ENCODE measurements around the gene SCG5. TPM values are rescaled to one million over a fixed set of nuclear protein-coding genes. Genes with fewer than 3 reads are reported as not detected.

The SCG5 gene
- total RNA-seq, 1 donor from 2014 or later = not detected

DNA sequence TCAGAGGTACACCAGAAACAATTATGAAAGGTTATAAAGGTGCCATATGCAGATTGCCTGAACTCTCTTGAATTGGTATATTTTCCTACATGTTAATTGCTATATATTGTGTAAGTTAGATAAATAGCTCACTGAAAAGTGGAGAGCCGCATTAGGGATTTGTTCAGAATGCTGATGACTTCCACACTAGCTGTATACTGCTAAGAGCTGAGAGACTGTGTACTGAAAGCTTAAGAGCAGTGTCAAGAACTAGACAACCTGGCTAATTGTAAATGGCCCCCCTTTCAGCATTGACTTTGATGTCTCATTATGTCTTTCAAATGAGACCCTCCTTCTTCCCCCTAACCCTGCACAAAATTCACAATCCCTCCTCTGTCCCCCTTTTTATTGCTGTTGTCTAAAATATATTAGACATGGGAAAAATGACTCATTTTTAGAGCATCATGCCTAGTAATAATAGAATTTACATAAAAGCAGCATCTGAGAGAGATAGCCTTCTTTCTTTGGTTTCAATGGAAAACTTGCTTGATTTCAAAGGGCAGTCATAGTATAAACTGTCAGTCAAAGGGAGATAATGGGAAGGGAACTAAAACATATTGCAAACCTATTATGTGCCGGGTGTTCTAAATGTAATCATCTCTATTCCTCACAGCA is 41.6 kb downstream of the SCG5 start:
- no peak for ATAC-seq
- DNase-seq (ENCODE audit: missing footprints) = no peak
- intact Hi-C loops (cut with DNase I) = no loop called here

DNA sequence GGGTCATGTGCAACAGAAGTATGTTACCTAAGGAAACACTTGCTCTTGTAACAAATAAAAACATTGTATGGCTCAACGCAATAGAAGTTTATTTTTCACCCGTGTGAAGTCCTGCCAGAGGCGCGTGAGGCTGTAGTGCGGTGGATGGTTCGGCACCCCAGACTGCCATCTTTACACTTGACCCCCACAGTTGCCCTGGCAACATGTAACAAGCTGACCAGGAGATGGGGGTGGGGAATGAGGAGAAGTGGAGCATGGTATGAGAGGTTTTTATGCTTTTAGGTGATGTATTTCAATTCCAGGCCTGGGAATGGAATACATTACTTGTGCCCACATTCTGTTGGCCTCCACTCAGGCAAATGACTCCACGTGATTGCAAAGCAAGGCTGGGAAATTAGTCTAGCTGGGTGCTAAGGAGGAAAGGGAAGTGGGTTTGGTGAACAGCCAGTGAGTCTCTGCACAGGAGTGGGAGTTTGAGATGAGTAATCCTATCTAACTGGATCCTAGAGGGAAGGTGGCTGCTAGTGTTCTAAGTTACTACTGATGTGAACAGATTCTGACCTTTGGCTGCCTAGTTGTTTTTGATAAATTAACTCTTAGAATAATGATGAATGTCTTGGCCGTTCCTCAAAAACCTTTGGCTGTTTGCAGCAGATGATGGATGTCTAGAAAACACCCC is 42.5 kb downstream of the SCG5 start:
- ATAC-seq = no peak
- intact Hi-C loops (cut with DNase I) = no loop called here

DNA sequence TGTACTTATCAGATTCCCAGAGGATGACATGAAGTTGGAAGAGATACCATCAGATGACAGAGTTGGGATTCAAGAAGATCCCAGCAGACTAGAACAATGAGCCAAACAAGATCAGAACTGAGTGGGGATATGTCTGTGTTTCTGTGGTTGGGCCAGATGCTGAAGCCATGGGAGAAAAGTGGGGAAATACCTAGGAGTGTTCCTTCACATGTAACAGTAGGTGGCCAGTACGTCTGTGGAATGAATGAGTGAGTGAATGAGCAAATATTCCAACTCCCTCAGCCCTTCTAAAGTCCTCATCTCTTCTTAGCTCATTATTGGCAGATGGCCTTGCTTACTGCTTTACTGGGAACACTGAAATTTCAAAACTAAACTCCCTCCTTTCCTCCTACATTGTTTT is 44.1 kb downstream of the SCG5 start:
- DNase-seq (ENCODE audit: missing footprints) (no peak), ATAC-seq (peak; percentile 23)
- intact Hi-C loops (cut with DNase I) = no loop called here

More for the DNA sequence above, 42.5 kb downstream of the SCG5 start:
- DNase-seq (ENCODE audit: missing footprints) = no peak

DNA sequence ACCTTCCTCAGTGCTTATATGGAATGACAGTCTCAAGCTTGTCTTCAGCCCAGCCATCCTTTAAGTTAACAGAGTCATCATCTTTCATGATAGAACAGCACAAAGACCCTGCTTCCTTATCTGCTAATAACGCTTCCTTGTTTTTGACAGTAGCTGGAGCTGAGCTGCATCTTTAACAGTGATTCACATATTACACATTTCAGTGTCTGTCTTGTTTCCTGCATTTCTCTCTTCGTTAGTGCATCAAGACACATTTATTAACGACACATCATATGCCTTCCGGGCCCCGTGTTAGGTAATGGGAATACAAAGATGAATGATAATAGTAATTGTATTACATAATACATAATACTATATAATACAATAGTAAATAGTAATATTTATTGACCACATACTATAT is 46.0 kb downstream of the SCG5 start:
- DNase-seq (ENCODE audit: missing footprints) (no peak), ATAC-seq (no peak)
- intact Hi-C loops (cut with DNase I) = no loop called here

- DNase-seq (ENCODE audit: missing footprints) (no peak), ATAC-seq (no peak)
- intact Hi-C loops (cut with DNase I) = no loop called here
Measured at GRCh38 chr15:32688151-32688639, 46.7 kb downstream of the SCG5 start.

DNA sequence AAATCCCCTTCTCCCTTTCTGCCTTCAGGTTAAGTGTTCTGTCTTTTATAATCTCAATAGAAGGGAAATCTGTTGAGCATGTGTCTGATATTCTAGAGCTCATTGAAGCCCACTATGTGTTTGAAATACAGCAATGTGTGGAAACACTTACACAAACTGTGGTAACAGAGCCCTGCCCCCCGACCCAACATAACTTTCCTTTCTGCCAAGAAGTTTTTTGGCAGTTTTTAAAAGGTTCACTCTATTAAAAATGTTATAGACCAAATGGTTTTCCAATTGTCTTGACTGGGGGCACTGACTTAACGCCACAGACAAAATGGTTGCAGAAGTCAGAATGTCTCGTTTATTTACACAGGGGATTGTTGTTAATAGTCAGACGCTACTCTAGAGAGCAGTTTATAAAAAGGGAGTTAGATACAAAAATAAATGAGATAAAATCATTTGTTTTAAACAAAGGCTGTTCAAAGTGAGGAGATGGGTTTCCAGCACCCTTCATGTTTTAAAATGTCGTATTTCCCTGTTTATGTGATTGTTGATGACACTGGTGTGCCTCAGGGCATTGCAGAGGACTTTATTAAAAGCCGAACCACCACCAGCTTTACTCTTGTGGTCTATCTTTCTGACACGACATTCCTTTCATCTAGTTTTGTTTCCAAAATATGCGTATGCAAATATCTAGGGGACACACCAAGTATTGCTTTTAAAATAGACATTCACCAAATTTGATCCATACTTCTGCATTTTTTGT is 49.6 kb downstream of the SCG5 start:
- intact Hi-C loops (cut with DNase I) = no loop called here
- DNase-seq (ENCODE audit: missing footprints) (no peak), ATAC-seq (no peak)

DNA sequence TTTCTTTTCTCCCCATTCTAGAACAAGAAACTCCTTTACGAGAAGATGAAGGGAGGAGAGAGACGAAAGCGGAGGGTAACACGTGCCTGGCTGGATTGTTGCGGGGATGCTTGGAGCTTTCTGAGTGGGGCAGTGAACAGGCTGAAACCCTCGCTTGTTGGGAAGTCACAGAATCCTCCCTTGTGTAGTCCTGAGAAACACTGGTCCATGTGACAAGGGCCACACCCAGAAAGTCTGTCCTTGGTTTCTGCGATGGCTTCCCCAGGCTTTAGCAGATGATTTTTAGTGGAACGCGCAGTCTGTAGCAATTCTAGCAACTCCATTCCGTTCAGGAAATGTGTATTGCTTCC is 50.2 kb downstream of the SCG5 start:
- intact Hi-C loops (cut with DNase I) = no loop called here
- no peak for DNase-seq (ENCODE audit: missing footprints)
- no peak for ATAC-seq

DNA sequence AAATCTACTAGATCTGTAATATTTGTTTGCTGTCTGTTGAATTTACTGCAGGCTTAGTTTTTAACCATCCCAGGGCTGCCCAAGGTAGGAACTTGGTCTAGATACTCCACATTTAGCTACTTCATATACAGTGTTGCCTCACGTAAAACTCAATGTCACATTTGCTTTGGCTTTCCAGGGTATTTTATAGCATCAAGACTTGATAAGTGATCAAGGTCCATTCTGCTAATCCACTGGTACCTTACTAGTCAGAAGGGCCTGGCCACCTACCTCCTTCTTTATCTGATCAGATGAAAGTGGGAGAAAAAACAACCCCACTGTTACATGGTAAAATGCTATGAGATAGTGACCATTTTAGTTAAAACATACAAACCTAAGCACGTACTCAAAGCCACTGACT is 50.8 kb downstream of the SCG5 start:
- ATAC-seq = no peak
- no peak for DNase-seq (ENCODE audit: missing footprints)
- intact Hi-C loops (cut with DNase I) = no loop called here

- no peak for ATAC-seq
- DNase-seq (ENCODE audit: missing footprints) = no peak
- intact Hi-C loops (cut with DNase I) = no loop called here
Measured at GRCh38 chr15:32694222-32694983, 52.9 kb downstream of the SCG5 start.

DNA sequence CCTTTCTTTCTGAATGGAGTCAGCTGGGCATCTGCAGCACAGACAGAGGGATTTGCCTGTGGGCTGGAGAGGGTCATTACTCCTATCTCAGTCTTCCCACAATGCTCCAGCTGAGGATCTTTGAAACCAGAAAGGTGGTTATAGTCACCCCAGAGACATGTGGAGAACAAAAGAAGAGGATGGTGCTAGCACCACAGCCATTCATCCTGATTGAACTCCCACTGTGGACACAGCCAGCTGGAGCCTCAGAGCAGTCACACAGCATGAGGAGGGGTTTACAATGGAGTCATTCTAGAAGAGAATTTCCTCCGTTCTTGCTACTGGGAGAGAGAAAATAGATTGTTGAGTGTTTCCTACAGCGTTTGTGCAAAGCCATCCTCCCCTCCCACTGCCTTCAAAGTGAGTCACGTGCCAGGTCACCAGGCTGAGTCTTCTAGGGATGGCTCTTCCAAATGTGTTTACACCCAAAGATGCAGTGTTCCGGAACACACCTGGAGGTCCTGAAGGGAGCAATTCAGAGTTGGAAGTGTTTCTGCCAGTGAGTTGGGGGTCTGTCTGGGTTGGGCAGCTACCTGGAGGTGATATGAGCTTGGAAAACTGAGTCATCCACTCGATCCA is 57.4 kb downstream of the SCG5 start:
- intact Hi-C loops (cut with DNase I) = no loop called here
- no peak for DNase-seq (ENCODE audit: missing footprints)
- ATAC-seq = no peak

DNA sequence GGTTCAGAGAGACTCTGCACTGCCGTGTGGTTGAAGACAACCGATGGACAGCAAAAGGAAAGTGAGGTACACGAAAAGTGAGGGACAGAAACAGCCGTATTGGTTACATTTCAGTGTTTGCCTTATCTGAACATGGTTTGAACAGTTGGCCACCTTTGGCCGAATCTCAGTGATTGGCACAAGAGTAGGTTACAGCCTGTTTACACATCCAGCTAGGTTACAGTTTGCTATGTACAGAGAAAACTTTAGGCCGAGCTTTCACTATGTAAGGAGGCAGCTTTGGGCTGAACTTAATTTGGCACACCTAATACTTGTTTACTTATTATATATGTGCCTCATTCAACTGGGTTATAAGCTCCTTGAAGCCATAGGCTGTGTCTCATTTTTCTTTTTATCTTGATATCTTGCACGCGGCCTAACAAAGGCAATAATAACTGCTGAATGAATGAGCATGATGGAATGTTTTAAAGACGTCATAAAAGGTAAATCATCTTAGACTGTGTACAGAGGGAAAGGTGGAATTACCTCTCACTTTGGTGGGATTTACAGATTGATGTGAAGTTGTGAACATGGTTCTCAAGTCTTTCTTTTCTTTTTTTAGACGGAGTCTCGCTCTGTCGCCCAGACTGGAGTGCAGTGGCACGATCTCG is 59.1 kb downstream of the SCG5 start:
- intact Hi-C loops (cut with DNase I) = no loop called here
- ATAC-seq (no peak), DNase-seq (ENCODE audit: missing footprints) (no peak)

GRCh38 chr15:32701863-32702262 is 60.4 kb downstream of the SCG5 start:
- intact Hi-C loops (cut with DNase I) = no loop called here
- DNase-seq (ENCODE audit: missing footprints) (no peak), ATAC-seq (no peak)

GRCh38 chr15:32704395-32704981 is 63.0 kb downstream of the SCG5 start:
- intact Hi-C loops (cut with DNase I) = no loop called here
- no peak for DNase-seq (ENCODE audit: missing footprints)
- no peak for ATAC-seq

GRCh38 chr15:32705446-32705845 is 63.9 kb downstream of the SCG5 start:
- DNase-seq (ENCODE audit: missing footprints) (no peak), ATAC-seq (no peak)
- intact Hi-C loops (cut with DNase I) = no loop called here

DNA sequence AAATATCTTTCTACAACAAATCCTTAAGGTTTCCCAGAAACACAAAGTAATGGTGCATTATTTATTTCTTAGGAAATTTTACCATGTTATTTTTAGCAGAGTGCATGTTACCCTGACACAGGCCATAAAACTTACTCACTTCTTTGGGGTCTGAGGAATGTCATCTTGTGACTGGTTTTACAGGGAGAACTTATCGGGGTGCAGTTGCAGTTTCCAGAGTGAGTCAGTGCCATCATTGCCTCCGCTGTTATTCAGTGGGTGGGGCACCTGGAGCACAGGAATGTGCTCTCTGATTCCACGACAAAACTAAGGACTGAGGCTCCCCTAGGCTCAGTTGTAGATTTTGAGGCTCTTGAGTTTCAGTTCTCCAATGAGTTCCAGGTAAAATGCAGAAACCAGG is 65.2 kb downstream of the SCG5 start:
- no peak for ATAC-seq
- intact Hi-C loops (cut with DNase I) = no loop called here
- no peak for DNase-seq (ENCODE audit: missing footprints)

GRCh38 chr15:32707436-32707835 is 65.9 kb downstream of the SCG5 start:
- no peak for DNase-seq (ENCODE audit: missing footprints)
- intact Hi-C loops (cut with DNase I) = no loop called here
- ATAC-seq = no peak

GRCh38 chr15:32709295-32710033 is 68.0 kb downstream of the SCG5 start:
- intact Hi-C loops (cut with DNase I) = no loop called here
- no peak for ATAC-seq
- DNase-seq (ENCODE audit: missing footprints) = no peak
